Measurements from ENCODE around the gene FAHD2A.

GRCh38 chr2:95391641-95392310 lies 10.7 kb upstream of the FAHD2A start:
- TF ChIP-seq CTCF (optimal IDR thresholded peaks at IDR 0.05 in 1 of 3, IDR thresholded peaks at IDR 0.05 in 1 of 3, conservative IDR thresholded peaks at IDR 0.05 in 1 of 3; ENCODE audit: extremely low read depth in 1 of 3, insufficient read depth in 2 of 3, low read length in 3 of 3) = no peak
- TF ChIP-seq EZH2 (IDR thresholded peaks at IDR 0.05; ENCODE audit: low read length) = no peak

Measured in keratinocyte (primary cell).